ENCODE results near the gene PTPN4. TPM values are rescaled to one million over a fixed set of nuclear protein-coding genes. Genes with fewer than 3 reads are reported as not detected.

The PTPN4 gene
- total and polyA plus RNA-seq, 2 donors from 2014 or later = 7.4 to 46.4 TPM

DNA sequence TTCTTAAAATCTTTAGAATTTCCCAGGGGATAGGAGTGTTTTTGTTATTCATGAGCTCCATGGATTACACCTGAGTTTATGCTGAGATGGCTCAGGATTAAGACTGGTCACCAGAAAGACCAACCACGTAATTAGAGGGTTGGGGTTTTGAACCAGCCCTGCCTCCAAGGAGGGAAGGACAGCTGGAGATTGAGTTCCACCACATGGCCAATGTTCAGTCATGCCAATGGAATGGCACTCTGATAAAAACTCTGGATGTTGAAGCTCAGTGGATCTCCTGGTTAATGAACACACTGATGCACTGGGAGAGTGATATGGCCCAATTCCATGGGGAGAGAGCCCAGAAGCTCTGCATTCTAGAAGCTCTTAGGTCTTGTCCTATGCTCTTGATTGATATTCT lies 38.7 kb upstream of the PTPN4 start:
- Histone ChIP-seq H3K4me3 (ENCODE audit: low read length in 3 of 3) (no peak overlapping the region), H3K27ac (ENCODE audit: low read depth in 2 of 2, low read length in 2 of 2) (no peak overlapping the region), H3K9ac (ENCODE audit: low read length in 3 of 3) (no peak overlapping the region), H3K4me1 (ENCODE audit: control insufficient read depth in 2 of 3, insufficient read depth in 2 of 3, low read depth in 1 of 3, low read length in 3 of 3) (peaks cover 0 to 40% (median 3%) of the 10 kb centered on the region in 3 donors), H3K9me3 (ENCODE audit: control insufficient read depth in 2 of 3, insufficient read depth in 1 of 3, low read length in 3 of 3) (no peaks in the 10 kb centered on the region), H3K27me3 (ENCODE audit: control insufficient read depth, insufficient read depth, low read length) (no peaks in the 10 kb centered on the region), H3K36me3 (ENCODE audit: control insufficient read depth in 2 of 3, insufficient read depth in 3 of 3, low read length in 3 of 3) (no peaks in the 10 kb centered on the region)
- intact Hi-C loops (cut with DNase I) = no loop called here
- DNase-seq (no peak), FAIRE-seq (no peak)
- TF ChIP-seq, protein P1, sequence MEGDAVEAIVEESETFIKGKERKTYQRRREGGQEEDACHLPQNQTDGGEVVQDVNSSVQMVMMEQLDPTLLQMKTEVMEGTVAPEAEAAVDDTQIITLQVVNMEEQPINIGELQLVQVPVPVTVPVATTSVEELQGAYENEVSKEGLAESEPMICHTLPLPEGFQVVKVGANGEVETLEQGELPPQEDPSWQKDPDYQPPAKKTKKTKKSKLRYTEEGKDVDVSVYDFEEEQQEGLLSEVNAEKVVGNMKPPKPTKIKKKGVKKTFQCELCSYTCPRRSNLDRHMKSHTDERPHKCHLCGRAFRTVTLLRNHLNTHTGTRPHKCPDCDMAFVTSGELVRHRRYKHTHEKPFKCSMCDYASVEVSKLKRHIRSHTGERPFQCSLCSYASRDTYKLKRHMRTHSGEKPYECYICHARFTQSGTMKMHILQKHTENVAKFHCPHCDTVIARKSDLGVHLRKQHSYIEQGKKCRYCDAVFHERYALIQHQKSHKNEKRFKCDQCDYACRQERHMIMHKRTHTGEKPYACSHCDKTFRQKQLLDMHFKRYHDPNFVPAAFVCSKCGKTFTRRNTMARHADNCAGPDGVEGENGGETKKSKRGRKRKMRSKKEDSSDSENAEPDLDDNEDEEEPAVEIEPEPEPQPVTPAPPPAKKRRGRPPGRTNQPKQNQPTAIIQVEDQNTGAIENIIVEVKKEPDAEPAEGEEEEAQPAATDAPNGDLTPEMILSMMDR (IDR thresholded peaks at IDR 0.05; ENCODE audit: borderline replicate concordance, extremely low read depth, insufficient read depth) = no peak

DNA sequence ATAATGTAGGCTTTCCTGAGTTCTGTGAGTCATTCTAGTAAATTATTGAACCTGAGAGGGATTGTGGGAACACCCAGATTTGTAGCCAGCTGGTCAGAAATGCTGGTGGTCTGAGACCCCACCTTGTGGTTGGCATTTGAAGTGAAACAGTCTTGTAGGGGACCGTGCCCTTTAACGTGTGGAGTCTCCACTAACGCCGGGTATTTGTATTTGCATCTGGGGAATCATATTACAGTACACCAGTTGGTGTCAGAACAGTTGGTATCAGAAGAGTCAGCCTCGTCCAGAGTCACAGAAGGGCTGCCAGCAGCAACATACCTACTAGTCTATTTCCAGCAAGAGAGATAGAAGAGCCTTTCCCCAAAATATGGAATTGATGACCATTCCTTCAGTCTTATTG lies 38.3 kb upstream of the PTPN4 start:
- DNase-seq (no peak), FAIRE-seq (no peak)
- no peak overlapping the region for H3K9ac ChIP-seq (ENCODE audit: low read length in 3 of 3)
- H3K4me1 ChIP-seq (ENCODE audit: control insufficient read depth in 2 of 3, insufficient read depth in 2 of 3, low read depth in 1 of 3, low read length in 3 of 3) = peaks cover 0 to 36% (median 3%) of the 10 kb centered on the region in 3 donors
- intact Hi-C loops (cut with DNase I) = no loop called here
- H3K9me3 ChIP-seq (ENCODE audit: control insufficient read depth in 2 of 3, insufficient read depth in 1 of 3, low read length in 3 of 3) = no peaks in the 10 kb centered on the region
- H3K36me3 ChIP-seq (ENCODE audit: control insufficient read depth in 2 of 3, insufficient read depth in 3 of 3, low read length in 3 of 3) = no peaks in the 10 kb centered on the region
- H3K27me3 ChIP-seq (ENCODE audit: control insufficient read depth, insufficient read depth, low read length) = no peaks in the 10 kb centered on the region
- no peak overlapping the region for H3K4me3 ChIP-seq (ENCODE audit: low read length in 3 of 3)
- H3K27ac ChIP-seq (ENCODE audit: low read depth in 2 of 2, low read length in 2 of 2) = no peak overlapping the region
- TF ChIP-seq, protein P1 (IDR thresholded peaks at IDR 0.05; ENCODE audit: borderline replicate concordance, extremely low read depth, insufficient read depth) = no peak

DNA sequence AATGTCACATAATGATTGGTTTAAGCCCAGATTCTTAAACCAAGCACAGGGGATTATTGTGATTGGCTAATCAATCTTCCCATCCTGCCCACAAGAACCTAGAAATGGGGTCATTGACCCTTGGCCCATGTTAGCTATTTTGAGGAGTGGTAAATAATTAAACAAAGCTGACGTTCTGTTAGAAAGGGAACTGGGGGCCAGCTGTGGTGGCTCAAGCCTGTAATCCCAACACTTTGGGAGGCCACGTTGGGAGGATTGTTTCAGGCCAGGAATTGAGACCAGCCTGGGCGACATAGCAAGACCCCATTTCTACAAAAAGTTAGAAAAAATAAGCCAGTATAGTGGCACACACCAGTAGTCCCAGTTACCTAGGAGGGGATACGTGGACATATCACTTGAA lies 37.8 kb upstream of the PTPN4 start:
- FAIRE-seq (no peak), DNase-seq (no peak)
- intact Hi-C loops (cut with DNase I) = no loop called here

More for the DNA sequence above, 37.8 kb upstream of the PTPN4 start:
- H3K4me1 ChIP-seq (ENCODE audit: control insufficient read depth in 2 of 3, insufficient read depth in 2 of 3, low read depth in 1 of 3, low read length in 3 of 3) = peaks cover 0 to 34% (median 3%) of the 10 kb centered on the region in 3 donors
- no peaks in the 10 kb centered on the region for H3K27me3 ChIP-seq (ENCODE audit: control insufficient read depth, insufficient read depth, low read length)
- H3K27ac ChIP-seq (ENCODE audit: low read depth in 2 of 2, low read length in 2 of 2) = no peak overlapping the region
- H3K9me3 ChIP-seq (ENCODE audit: control insufficient read depth in 2 of 3, insufficient read depth in 1 of 3, low read length in 3 of 3) = no peaks in the 10 kb centered on the region
- TF ChIP-seq, protein P1 (IDR thresholded peaks at IDR 0.05; ENCODE audit: borderline replicate concordance, extremely low read depth, insufficient read depth) = no peak
- H3K36me3 ChIP-seq (ENCODE audit: control insufficient read depth in 2 of 3, insufficient read depth in 3 of 3, low read length in 3 of 3) = no peaks in the 10 kb centered on the region
- no peak overlapping the region for H3K9ac ChIP-seq (ENCODE audit: low read length in 3 of 3)
- H3K4me3 ChIP-seq (ENCODE audit: low read length in 3 of 3) = no peak overlapping the region

Data from kidney (tissue), 14 donors.